Mesendoderm (in vitro differentiated cells): ENCODE measurements around the gene PLA2G6.

Source experiments
- DNase-seq: peaks from one replicate; pipeline ENCODE4 v3.0.0; 2013
- H2AK5ac ChIP-seq: 2 replicates; pipeline ENCODE4 v1.6.1; 2013; ENCODE audit warnings: low read length, inconsistent platforms
- H2BK120ac ChIP-seq: 2 replicates; pipeline ENCODE4 v1.6.1; 2013; ENCODE audit warnings: low read depth, mild to moderate bottlenecking, low read length, moderate library complexity, mixed read lengths
- H2BK15ac ChIP-seq: replicated peaks from 2 replicates; pipeline ENCODE4 v1.6.1; 2013; ENCODE audit warnings: low read depth, mild to moderate bottlenecking, moderate library complexity
- H2BK5ac ChIP-seq: 2 replicates; pipeline ENCODE4 v1.6.1; 2013; ENCODE audit warnings: low read length, inconsistent platforms
- H3K18ac ChIP-seq: 2 replicates; pipeline ENCODE4 v1.6.1; 2013; ENCODE audit warnings: mild to moderate bottlenecking, low read length, mixed read lengths
- H3K23ac ChIP-seq: one replicate; pipeline ENCODE4 v1.6.1; 2013; ENCODE audit warnings: low read length
- H3K27ac ChIP-seq: 2 replicates; pipeline ENCODE4 v1.5.1; 2013; ENCODE audit warnings: low read depth, mild to moderate bottlenecking, inconsistent platforms, low read length, moderate library complexity
- H3K27me3 ChIP-seq: 2 replicates; pipeline ENCODE4 v1.6.1; 2013; ENCODE audit warnings: low read length, control low read depth, mild to moderate bottlenecking, inconsistent platforms; ENCODE audit not compliant: insufficient read depth, poor library complexity
- H3K36me3 ChIP-seq: 2 replicates; pipeline ENCODE4 v1.6.1; 2013; ENCODE audit warnings: low read length, inconsistent platforms; ENCODE audit not compliant: control insufficient read depth, insufficient read depth
- H3K4ac ChIP-seq: one replicate; pipeline ENCODE4 v1.6.1; 2013; ENCODE audit warnings: low read depth, mild to moderate bottlenecking, low read length, moderate library complexity
- H3K4me1 ChIP-seq: 2 replicates; pipeline ENCODE4 v1.6.1; 2013; ENCODE audit warnings: low read depth, low read length, inconsistent platforms; ENCODE audit not compliant: control insufficient read depth
- H3K4me2 ChIP-seq: 2 replicates; pipeline ENCODE4 v1.6.1; 2013; ENCODE audit warnings: low read length
- H3K4me3 ChIP-seq: 2 replicates; pipeline ENCODE4 v1.5.1; 2013; ENCODE audit warnings: mild to moderate bottlenecking, low read length
- H3K56ac ChIP-seq: one replicate; pipeline ENCODE4 v1.6.1; 2013; ENCODE audit warnings: low read length
- H3K79me1 ChIP-seq: 2 replicates; pipeline ENCODE4 v1.6.1; 2013; ENCODE audit warnings: low read length, inconsistent platforms
- H3K79me2 ChIP-seq: 2 replicates; pipeline ENCODE4 v1.6.1; 2013; ENCODE audit warnings: mild to moderate bottlenecking, low read length; ENCODE audit not compliant: control insufficient read depth, insufficient read depth
- H3K9ac ChIP-seq: 2 replicates; pipeline ENCODE4 v1.6.1; 2013; ENCODE audit warnings: low read length, inconsistent platforms
- H4K5ac ChIP-seq: one replicate; pipeline ENCODE4 v1.6.1; 2013; ENCODE audit warnings: low read length
- H4K8ac ChIP-seq: one replicate; pipeline ENCODE4 v1.6.1; 2013; ENCODE audit warnings: low read depth, mild to moderate bottlenecking, control low read depth, low read length, moderate library complexity
- WGBS: extraction: QIAGEN DNeasy Blood & Tissue Kit; methylation state at CpG from one replicate; pipeline ENCODE4 v1.1.7; 2013; ENCODE audit warnings: low lambda C conversion rate, missing lambda C conversion rate; ENCODE audit not compliant: insufficient coverage; ENCODE audit errors: extremely low coverage; 5-methylcytosine and 5-hydroxymethylcytosine counted together

The PLA2G6 gene

GRCh38 chr22:38220653-38221386 is 39.2 kb upstream of the PLA2G6 start:
- H3K23ac ChIP-seq = no peak overlapping the region
- no peak overlapping the region for H3K56ac ChIP-seq
- H3K9ac ChIP-seq = no peak overlapping the region
- no peak for DNase-seq
- no peak overlapping the region for H3K4ac ChIP-seq
- no peaks in the 10 kb centered on the region for H3K79me2 ChIP-seq
- no peak overlapping the region for H3K4me3 ChIP-seq
- H3K4me2 ChIP-seq = no peak overlapping the region
- no peak overlapping the region for H2AK5ac ChIP-seq
- no CpG with 5 or more reads among the region's 22 CpGs for WGBS
- H2BK120ac ChIP-seq = no peak overlapping the region
- H3K79me1 ChIP-seq = no peaks in the 10 kb centered on the region
- H3K36me3 ChIP-seq = no peaks in the 10 kb centered on the region
- no peak overlapping the region for H4K5ac ChIP-seq
- peaks cover 3% of the 10 kb centered on the region for H3K4me1 ChIP-seq
- H3K18ac ChIP-seq = no peak overlapping the region
- no peak overlapping the region for H3K27ac ChIP-seq
- no peak overlapping the region for H2BK15ac ChIP-seq
- no peaks in the 10 kb centered on the region for H3K27me3 ChIP-seq
- no peak overlapping the region for H4K8ac ChIP-seq
- no peak overlapping the region for H2BK5ac ChIP-seq

GRCh38 chr22:38220163-38220562 is 38.5 kb upstream of the PLA2G6 start:
- no peak overlapping the region for H3K23ac ChIP-seq
- H3K36me3 ChIP-seq = no peaks in the 10 kb centered on the region
- no peaks in the 10 kb centered on the region for H3K79me2 ChIP-seq
- H3K27me3 ChIP-seq = no peaks in the 10 kb centered on the region
- no peak overlapping the region for H2BK120ac ChIP-seq
- H2AK5ac ChIP-seq = no peak overlapping the region
- DNase-seq = no peak
- no peak overlapping the region for H3K56ac ChIP-seq
- H3K4ac ChIP-seq = no peak overlapping the region
- WGBS = no CpG with 5 or more reads among the region's 8 CpGs
- no peak overlapping the region for H3K18ac ChIP-seq
- no peak overlapping the region for H3K27ac ChIP-seq
- H4K8ac ChIP-seq = no peak overlapping the region
- H2BK15ac ChIP-seq = no peak overlapping the region
- no peak overlapping the region for H4K5ac ChIP-seq
- H3K9ac ChIP-seq = no peak overlapping the region
- H3K79me1 ChIP-seq = no peaks in the 10 kb centered on the region
- H3K4me1 ChIP-seq = peaks cover 3% of the 10 kb centered on the region
- H2BK5ac ChIP-seq = no peak overlapping the region
- no peak overlapping the region for H3K4me2 ChIP-seq
- H3K4me3 ChIP-seq = no peak overlapping the region

GRCh38 chr22:38219632-38220031 is 38.0 kb upstream of the PLA2G6 start:
- Histone ChIP-seq H2AK5ac (no peak overlapping the region), H3K36me3 (no peaks in the 10 kb centered on the region), H2BK5ac (no peak overlapping the region), H3K56ac (peak overlapping the region; percentile 37), H3K18ac (no peak overlapping the region), H3K4me2 (no peak overlapping the region), H3K4me1 (peaks cover 3% of the 10 kb centered on the region), H4K8ac (no peak overlapping the region), H3K27ac (no peak overlapping the region), H3K23ac (no peak overlapping the region), H3K79me2 (no peaks in the 10 kb centered on the region), H3K79me1 (no peaks in the 10 kb centered on the region), H3K9ac (no peak overlapping the region), H3K27me3 (no peaks in the 10 kb centered on the region), H2BK120ac (no peak overlapping the region), H2BK15ac (no peak overlapping the region), H3K4ac (no peak overlapping the region), H3K4me3 (no peak overlapping the region), H4K5ac (no peak overlapping the region)
- WGBS = no CpG with 5 or more reads among the region's 10 CpGs
- no peak for DNase-seq

GRCh38 chr22:38218661-38219622 is 37.3 kb upstream of the PLA2G6 start:
- no peak overlapping the region for H4K8ac ChIP-seq
- no peak overlapping the region for H3K4me2 ChIP-seq
- no peaks in the 10 kb centered on the region for H3K36me3 ChIP-seq
- peak overlapping the region; percentile 19 for H3K18ac ChIP-seq
- no peaks in the 10 kb centered on the region for H3K79me2 ChIP-seq
- H3K4me3 ChIP-seq = no peak overlapping the region
- no CpG with 5 or more reads among the region's 25 CpGs for WGBS
- peak; percentile 93 for DNase-seq
- peak overlapping the region; percentile 32 for H3K9ac ChIP-seq
- no peak overlapping the region for H2BK120ac ChIP-seq
- no peaks in the 10 kb centered on the region for H3K27me3 ChIP-seq
- H3K79me1 ChIP-seq = no peaks in the 10 kb centered on the region
- H3K4ac ChIP-seq = peak overlapping the region; percentile 38
- no peak overlapping the region for H2BK15ac ChIP-seq
- no peak overlapping the region for H2BK5ac ChIP-seq
- H2AK5ac ChIP-seq = no peak overlapping the region
- H3K27ac ChIP-seq = no peak overlapping the region
- H3K4me1 ChIP-seq = peaks cover 3% of the 10 kb centered on the region
- no peak overlapping the region for H3K23ac ChIP-seq
- H3K56ac ChIP-seq = peak overlapping the region; percentile 37
- no peak overlapping the region for H4K5ac ChIP-seq

GRCh38 chr22:38215156-38216038 is 33.8 kb upstream of the PLA2G6 start:
- Histone ChIP-seq H3K4me2 (no peak overlapping the region), H3K27ac (no peak overlapping the region), H3K18ac (no peak overlapping the region), H2BK5ac (no peak overlapping the region), H4K8ac (no peak overlapping the region), H3K27me3 (peaks cover 4% of the 10 kb centered on the region), H4K5ac (no peak overlapping the region), H2AK5ac (no peak overlapping the region), H2BK120ac (no peak overlapping the region), H3K36me3 (no peaks in the 10 kb centered on the region), H2BK15ac (no peak overlapping the region), H3K56ac (no peak overlapping the region), H3K9ac (peak overlapping the region; percentile 48), H3K4me1 (peaks cover 3% of the 10 kb centered on the region), H3K79me2 (no peaks in the 10 kb centered on the region), H3K4me3 (no peak overlapping the region), H3K79me1 (no peaks in the 10 kb centered on the region), H3K4ac (no peak overlapping the region), H3K23ac (no peak overlapping the region)
- DNase-seq = no peak
- WGBS = no CpG with 5 or more reads among the region's 11 CpGs
